ENCODE results near the gene MYO1E.

Gene MYO1E

DNA sequence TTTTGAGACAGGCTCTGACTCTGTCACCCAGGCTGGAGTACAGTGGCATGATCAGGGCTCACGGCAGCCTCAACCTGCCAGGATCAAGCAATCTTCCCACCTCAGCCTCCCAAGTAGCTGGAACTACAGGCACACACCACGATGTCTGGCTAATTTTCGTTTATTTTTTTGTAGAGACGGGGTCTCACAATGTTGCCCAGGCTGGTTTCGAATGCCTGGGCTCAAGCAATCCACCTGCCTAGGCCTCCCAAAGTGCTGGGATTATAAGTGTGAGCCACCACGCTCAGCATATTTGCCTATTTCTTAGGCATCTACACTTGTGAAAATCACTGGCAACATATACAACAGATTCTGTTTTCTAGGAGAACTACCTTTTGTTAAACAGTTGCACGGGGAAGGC lies 16.9 kb downstream of the MYO1E start:
- ATAC-seq = no peak
- TF ChIP-seq OSR1 (CRISPR knock-in tag; IDR thresholded peaks at IDR 0.05) (no peak), ZNF565 (CRISPR knock-in tag; conservative IDR thresholded peaks at IDR 0.05; ENCODE audit: low read depth) (no peak), ZC3H10 (CRISPR knock-in tag; IDR thresholded peaks at IDR 0.05) (no peak), TCF4 (CRISPR knock-in tag; IDR thresholded peaks at IDR 0.05; ENCODE audit: borderline replicate concordance) (no peak), ARNTL (CRISPR knock-in tag; IDR thresholded peaks at IDR 0.05; ENCODE audit: borderline replicate concordance, low read depth) (no peak), TOX (CRISPR knock-in tag; IDR thresholded peaks at IDR 0.05; ENCODE audit: borderline replicate concordance) (no peak), ZNF8 (CRISPR knock-in tag; IDR thresholded peaks at IDR 0.05) (no peak)

- ATAC-seq = no peak
- no peak for TF ChIP-seq ZFP3 (CRISPR knock-in tag; IDR thresholded peaks at IDR 0.05)
- TF ChIP-seq, protein P1, sequence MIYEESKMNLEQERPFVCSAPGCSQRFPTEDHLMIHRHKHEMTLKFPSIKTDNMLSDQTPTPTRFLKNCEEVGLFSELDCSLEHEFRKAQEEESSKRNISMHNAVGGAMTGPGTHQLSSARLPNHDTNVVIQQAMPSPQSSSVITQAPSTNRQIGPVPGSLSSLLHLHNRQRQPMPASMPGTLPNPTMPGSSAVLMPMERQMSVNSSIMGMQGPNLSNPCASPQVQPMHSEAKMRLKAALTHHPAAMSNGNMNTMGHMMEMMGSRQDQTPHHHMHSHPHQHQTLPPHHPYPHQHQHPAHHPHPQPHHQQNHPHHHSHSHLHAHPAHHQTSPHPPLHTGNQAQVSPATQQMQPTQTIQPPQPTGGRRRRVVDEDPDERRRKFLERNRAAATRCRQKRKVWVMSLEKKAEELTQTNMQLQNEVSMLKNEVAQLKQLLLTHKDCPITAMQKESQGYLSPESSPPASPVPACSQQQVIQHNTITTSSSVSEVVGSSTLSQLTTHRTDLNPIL (CRISPR knock-in tag; IDR thresholded peaks at IDR 0.05; ENCODE audit: low read depth) = no peak
- TF ChIP-seq SNAI2 (CRISPR knock-in tag; IDR thresholded peaks at IDR 0.05) = no peak
- no peak for TF ChIP-seq ZNF8 (CRISPR knock-in tag; IDR thresholded peaks at IDR 0.05)
- no peak for TF ChIP-seq RARB (CRISPR knock-in tag; IDR thresholded peaks at IDR 0.05)
- TF ChIP-seq PPARA (CRISPR knock-in tag; IDR thresholded peaks at IDR 0.05; ENCODE audit: borderline replicate concordance) = no peak
- no peak for TF ChIP-seq ZFP30 (CRISPR knock-in tag; IDR thresholded peaks at IDR 0.05)
These were observed 18.1 kb downstream of the MYO1E start for GRCh38 chr15:59354417-59355031.

DNA sequence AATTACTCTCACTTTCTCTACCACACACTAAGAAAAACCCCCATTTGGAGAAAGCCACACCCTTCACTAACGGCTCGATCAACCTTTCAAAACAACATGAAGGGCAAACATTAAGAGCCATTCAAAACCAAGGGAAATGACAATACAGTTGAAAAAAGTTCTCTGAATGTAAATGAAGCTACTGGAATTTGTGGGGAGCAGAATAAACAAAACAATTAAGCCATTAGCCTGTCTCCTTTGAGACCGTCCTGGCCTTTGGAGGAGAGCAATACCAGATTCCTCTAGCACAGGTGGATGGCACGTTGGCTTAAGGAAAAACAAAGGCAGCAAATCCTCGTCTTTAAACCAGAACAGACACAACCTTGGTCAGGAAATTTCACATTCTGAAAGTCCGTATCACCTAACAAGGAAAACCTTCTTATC lies 18.7 kb downstream of the MYO1E start:
- ATAC-seq = no peak
- TF ChIP-seq ARNTL (CRISPR knock-in tag; IDR thresholded peaks at IDR 0.05; ENCODE audit: borderline replicate concordance, low read depth) (no peak), ESRRG (CRISPR knock-in tag; IDR thresholded peaks at IDR 0.05) (no peak), ISL1 (CRISPR knock-in tag; IDR thresholded peaks at IDR 0.05) (no peak), SNAI2 (CRISPR knock-in tag; IDR thresholded peaks at IDR 0.05) (no peak), OSR1 (CRISPR knock-in tag; IDR thresholded peaks at IDR 0.05) (no peak), ZNF565 (CRISPR knock-in tag; conservative IDR thresholded peaks at IDR 0.05; ENCODE audit: low read depth) (no peak), GLIS3 (CRISPR knock-in tag; IDR thresholded peaks at IDR 0.05) (no peak), RARB (CRISPR knock-in tag; IDR thresholded peaks at IDR 0.05) (no peak), ZNF8 (CRISPR knock-in tag; IDR thresholded peaks at IDR 0.05) (no peak), CSDC2 (CRISPR knock-in tag; IDR thresholded peaks at IDR 0.05) (no peak)
- TF ChIP-seq, protein P2, sequence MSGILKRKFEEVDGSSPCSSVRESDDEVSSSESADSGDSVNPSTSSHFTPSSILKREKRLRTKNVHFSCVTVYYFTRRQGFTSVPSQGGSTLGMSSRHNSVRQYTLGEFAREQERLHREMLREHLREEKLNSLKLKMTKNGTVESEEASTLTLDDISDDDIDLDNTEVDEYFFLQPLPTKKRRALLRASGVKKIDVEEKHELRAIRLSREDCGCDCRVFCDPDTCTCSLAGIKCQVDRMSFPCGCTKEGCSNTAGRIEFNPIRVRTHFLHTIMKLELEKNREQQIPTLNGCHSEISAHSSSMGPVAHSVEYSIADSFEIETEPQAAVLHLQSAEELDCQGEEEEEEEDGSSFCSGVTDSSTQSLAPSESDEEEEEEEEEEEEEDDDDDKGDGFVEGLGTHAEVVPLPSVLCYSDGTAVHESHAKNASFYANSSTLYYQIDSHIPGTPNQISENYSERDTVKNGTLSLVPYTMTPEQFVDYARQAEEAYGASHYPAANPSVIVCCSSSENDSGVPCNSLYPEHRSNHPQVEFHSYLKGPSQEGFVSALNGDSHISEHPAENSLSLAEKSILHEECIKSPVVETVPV (CRISPR knock-in tag; IDR thresholded peaks at IDR 0.05) = no peak

- no peak for ATAC-seq
- TF ChIP-seq RARB (CRISPR knock-in tag; IDR thresholded peaks at IDR 0.05) (no peak), ZFP30 (CRISPR knock-in tag; IDR thresholded peaks at IDR 0.05) (no peak), ZC3H10 (CRISPR knock-in tag; IDR thresholded peaks at IDR 0.05) (no peak), CSDC2 (CRISPR knock-in tag; IDR thresholded peaks at IDR 0.05) (no peak), PATZ1 (CRISPR knock-in tag; IDR thresholded peaks at IDR 0.05; ENCODE audit: borderline replicate concordance) (no peak), POU6F1 (CRISPR knock-in tag; IDR thresholded peaks at IDR 0.05; ENCODE audit: borderline replicate concordance, low read depth) (no peak), OSR1 (CRISPR knock-in tag; IDR thresholded peaks at IDR 0.05) (no peak), ZNF8 (CRISPR knock-in tag; IDR thresholded peaks at IDR 0.05) (no peak)
- TF ChIP-seq, protein P3, sequence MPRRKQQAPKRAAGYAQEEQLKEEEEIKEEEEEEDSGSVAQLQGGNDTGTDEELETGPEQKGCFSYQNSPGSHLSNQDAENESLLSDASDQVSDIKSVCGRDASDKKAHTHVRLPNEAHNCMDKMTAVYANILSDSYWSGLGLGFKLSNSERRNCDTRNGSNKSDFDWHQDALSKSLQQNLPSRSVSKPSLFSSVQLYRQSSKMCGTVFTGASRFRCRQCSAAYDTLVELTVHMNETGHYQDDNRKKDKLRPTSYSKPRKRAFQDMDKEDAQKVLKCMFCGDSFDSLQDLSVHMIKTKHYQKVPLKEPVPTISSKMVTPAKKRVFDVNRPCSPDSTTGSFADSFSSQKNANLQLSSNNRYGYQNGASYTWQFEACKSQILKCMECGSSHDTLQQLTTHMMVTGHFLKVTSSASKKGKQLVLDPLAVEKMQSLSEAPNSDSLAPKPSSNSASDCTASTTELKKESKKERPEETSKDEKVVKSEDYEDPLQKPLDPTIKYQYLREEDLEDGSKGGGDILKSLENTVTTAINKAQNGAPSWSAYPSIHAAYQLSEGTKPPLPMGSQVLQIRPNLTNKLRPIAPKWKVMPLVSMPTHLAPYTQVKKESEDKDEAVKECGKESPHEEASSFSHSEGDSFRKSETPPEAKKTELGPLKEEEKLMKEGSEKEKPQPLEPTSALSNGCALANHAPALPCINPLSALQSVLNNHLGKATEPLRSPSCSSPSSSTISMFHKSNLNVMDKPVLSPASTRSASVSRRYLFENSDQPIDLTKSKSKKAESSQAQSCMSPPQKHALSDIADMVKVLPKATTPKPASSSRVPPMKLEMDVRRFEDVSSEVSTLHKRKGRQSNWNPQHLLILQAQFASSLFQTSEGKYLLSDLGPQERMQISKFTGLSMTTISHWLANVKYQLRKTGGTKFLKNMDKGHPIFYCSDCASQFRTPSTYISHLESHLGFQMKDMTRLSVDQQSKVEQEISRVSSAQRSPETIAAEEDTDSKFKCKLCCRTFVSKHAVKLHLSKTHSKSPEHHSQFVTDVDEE (CRISPR knock-in tag; IDR thresholded peaks at IDR 0.05) = no peak
These were observed 20.0 kb downstream of the MYO1E start for GRCh38 chr15:59352683-59353082.
